ENCODE data around the gene SLC44A1.

- no peak for TF ChIP-seq ATF2 (CRISPR knock-in tag; IDR thresholded peaks at IDR 0.05)
- no peak for TF ChIP-seq CTCF (CRISPR knock-in tag; IDR thresholded peaks at IDR 0.05)
- no peak for TF ChIP-seq POLR2A (IDR thresholded peaks at IDR 0.05; ENCODE audit: insufficient read depth in 1 of 2, low read depth in 2 of 2, low read length in 2 of 2)
- TF ChIP-seq RFX5 (IDR thresholded peaks at IDR 0.05; ENCODE audit: low read depth, low read length) = no peak
- TF ChIP-seq ESRRA (CRISPR knock-in tag; IDR thresholded peaks at IDR 0.05; ENCODE audit: low read depth) = no peak
- TF ChIP-seq IRF1 (CRISPR knock-in tag; IDR thresholded peaks at IDR 0.05; ENCODE audit: low read depth) = no peak
- TF ChIP-seq ZNF382 (CRISPR knock-in tag; IDR thresholded peaks at IDR 0.05; ENCODE audit: borderline replicate concordance) = no peak
- no peak for TF ChIP-seq YY1 (IDR thresholded peaks at IDR 0.05; ENCODE audit: insufficient read depth, insufficient replicate concordance, low read depth, low read length)
- TF ChIP-seq ZNF784 (CRISPR knock-in tag; IDR thresholded peaks at IDR 0.05; ENCODE audit: borderline replicate concordance) = no peak
Observed at GRCh38 chr9:105345626-105346025, 101.2 kb downstream of the SLC44A1 start.
